CD14-positive monocyte (primary cell): ENCODE results near the gene SYCP2L. TPM values are rescaled to one million over a fixed set of nuclear protein-coding genes. Genes with fewer than 3 reads are reported as not detected.
"Not testable (repeated sequence)": the region's sequence is repeated elsewhere in the genome, so short reads cannot be mapped to it uniquely, and the experiment has no call there.

Experiments
- DNase-seq, 3 donors: peaks; one replicate each; pipeline ENCODE4 v3.0.0-alpha.2; 2011 to 2022
- H2AFZ ChIP-seq: 2 replicates; pipeline ENCODE4 v1.6.0; 2012; ENCODE audit warnings: mild to moderate bottlenecking, low read depth, low read length, inconsistent platforms; ENCODE audit not compliant: insufficient read depth, poor library complexity, severe bottlenecking
- H3K27ac ChIP-seq, 2 donors: 1 replicate in 1 of 2; 2 replicates in 1 of 2; pipeline ENCODE4 v1.5.1; 2012 to 2013; ENCODE audit warnings: low read length in 2 of 2, control low read depth in 1 of 2, inconsistent platforms in 1 of 2, low read depth in 1 of 2, mild to moderate bottlenecking in 1 of 2
- H3K27me3 ChIP-seq, 2 donors: one replicate each; pipeline versions ENCODE4 v1.6.0 to v1.6.1; 2011 to 2013; ENCODE audit warnings: low read length in 2 of 2; ENCODE audit not compliant: control insufficient read depth in 2 of 2, insufficient read depth in 2 of 2
- H3K36me3 ChIP-seq, 2 donors: replicated peaks in 1 of 2; 1 replicate in 1 of 2; 2 replicates in 1 of 2; pipeline versions ENCODE4 v1.5.1 to v1.6.1; 2012 to 2013; ENCODE audit warnings: low read length in 2 of 2, control low read depth in 1 of 2, inconsistent platforms in 1 of 2, mild to moderate bottlenecking in 1 of 2; ENCODE audit not compliant: insufficient read depth in 2 of 2, control insufficient read depth in 1 of 2
- H3K4me1 ChIP-seq, 2 donors: 1 replicate in 1 of 2; 2 replicates in 1 of 2; pipeline versions ENCODE4 v1.5.1 to v1.6.1; 2012 to 2013; ENCODE audit warnings: low read length in 2 of 2, control low read depth in 1 of 2, inconsistent platforms in 1 of 2, mild to moderate bottlenecking in 1 of 2, moderate library complexity in 1 of 2; ENCODE audit not compliant: insufficient read depth in 2 of 2, control insufficient read depth in 1 of 2
- H3K4me2 ChIP-seq: replicated peaks from 2 replicates; pipeline ENCODE3; 2012; ENCODE audit warnings: low read length, moderate library complexity, mild to moderate bottlenecking; ENCODE audit not compliant: poor library complexity, severe bottlenecking; ENCODE audit errors: extremely low read depth
- H3K4me3 ChIP-seq, 3 experiments: fragments of 200-600 bp in 1 of 3; sonication (generic) in 1 of 3; replicated peaks in 1 of 3; 1 replicate in 2 of 3; 2 replicates in 1 of 3; pipeline ENCODE4 v1.5.1; 2011 to 2013; ENCODE audit warnings: low read length in 3 of 3, mild to moderate bottlenecking in 3 of 3, control low read depth in 2 of 3, low read depth in 2 of 3, inconsistent platforms in 1 of 3, moderate library complexity in 1 of 3
- H3K79me2 ChIP-seq: 2 replicates; pipeline ENCODE4 v1.6.0; 2012; ENCODE audit warnings: mild to moderate bottlenecking, control low read depth, inconsistent platforms, low read length, moderate library complexity; ENCODE audit not compliant: insufficient read depth
- H3K9ac ChIP-seq: 2 replicates; pipeline ENCODE4 v1.6.0; 2017; ENCODE audit warnings: low read length, mild to moderate bottlenecking; ENCODE audit not compliant: insufficient read depth, poor library complexity, severe bottlenecking
- H3K9me3 ChIP-seq, 2 donors: replicated peaks in 1 of 2; 1 replicate in 1 of 2; 2 replicates in 1 of 2; pipeline versions ENCODE4 v1.5.1 to v1.6.1; 2012 to 2013; ENCODE audit warnings: low read length in 2 of 2, control low read depth in 1 of 2; ENCODE audit not compliant: control insufficient read depth in 1 of 2, insufficient read depth in 1 of 2
- H4K20me1 ChIP-seq: 2 replicates; pipeline ENCODE4 v1.6.0; 2012; ENCODE audit warnings: mild to moderate bottlenecking, low read length, control low read depth, moderate library complexity; ENCODE audit not compliant: insufficient read depth
- H3K27ac Mint-ChIP-seq, 7 donors: one replicate each; pipeline ENCODE4 v1.8.0; 2020; ENCODE audit warnings: mild to moderate bottlenecking in 7 of 7, mixed read lengths in 7 of 7, moderate library complexity in 6 of 7, inconsistent platforms in 2 of 7
- H3K27me3 Mint-ChIP-seq, 3 donors: one replicate each; pipeline ENCODE4 v1.8.0; 2021 to 2022; ENCODE audit warnings: low read depth in 3 of 3, mild to moderate bottlenecking in 3 of 3, mixed read lengths in 3 of 3, moderate library complexity in 3 of 3, inconsistent platforms in 1 of 3
- H3K36me3 Mint-ChIP-seq, 2 donors: one replicate each; pipeline ENCODE4 v1.8.0; 2020; ENCODE audit warnings: mixed read lengths in 2 of 2, inconsistent platforms in 1 of 2, mild to moderate bottlenecking in 1 of 2
- H3K4me1 Mint-ChIP-seq: one replicate; pipeline ENCODE4 v1.8.0; 2020; ENCODE audit warnings: mild to moderate bottlenecking, mixed read lengths
- H3K4me3 Mint-ChIP-seq, 2 donors: one replicate each; pipeline ENCODE4 v1.8.0; 2020; ENCODE audit warnings: mild to moderate bottlenecking in 2 of 2, mixed read lengths in 2 of 2, moderate library complexity in 1 of 2
- H3K9me3 Mint-ChIP-seq, 7 donors: one replicate each; pipeline ENCODE4 v1.8.0; 2020 to 2022; ENCODE audit warnings: mixed read lengths in 7 of 7, mild to moderate bottlenecking in 6 of 7, moderate library complexity in 6 of 7, inconsistent platforms in 2 of 7
- CTCF ChIP-seq: fragments of 200-600 bp; IDR thresholded peaks from one replicate; pipeline ENCODE4 v1.8.0; 2022; ENCODE audit warnings: antibody characterized with exemption, mild to moderate bottlenecking
- WGBS: methylation state at CpG from one replicate; pipeline ENCODE4 v1.1.5; 2013; ENCODE audit warnings: missing lambda C conversion rate; ENCODE audit not compliant: insufficient coverage; 5-methylcytosine and 5-hydroxymethylcytosine counted together
- intact Hi-C, 2 donors: fragments of 100-400 bp; cut with micrococcal nuclease; formaldehyde crosslinking; loops; one replicate each; pipeline versions ENCODE4 v1.15.0 to v1.15.1; 2023
- polyA plus RNA-seq, 3 donors: library from polyadenylated mRNA; depleted of rRNA in 1 of 3; unstranded in 2 of 3; stranded (reverse) in 1 of 3; fragments of 300-500 nt in 2 of 3; fragments of >200 nt in 1 of 3; fragmentation: Illumina TruSeq in 2 of 3; gene quantifications; 1 replicate in 2 of 3; 2 replicates in 1 of 3; pipeline ENCODE4 v1.2.3, GENCODE V29; 2012 to 2021

SYCP2L gene
- polyA plus RNA-seq, 3 donors, result 0.08 TPM; not detected in 2

- no peak overlapping the region for H3K27ac Mint-ChIP-seq
- Histone ChIP-seq H3K4me1 (no peaks in the 10 kb centered on the region), H3K9me3 (no peaks in the 10 kb centered on the region), H3K4me2 (no peak overlapping the region), H3K79me2 (no peaks in the 10 kb centered on the region), H3K27me3 (no peaks in the 10 kb centered on the region), H3K36me3 (no peaks in the 10 kb centered on the region), H3K4me3 (no peak overlapping the region), H4K20me1 (no peaks in the 10 kb centered on the region), H2AFZ (no peak overlapping the region), H3K9ac (no peak overlapping the region), H3K27ac (no peak overlapping the region)
- peaks cover 3 to 20% (median 6%) of the 10 kb centered on the region in 3 donors for H3K27me3 Mint-ChIP-seq
- H3K4me3 Mint-ChIP-seq, result no peak overlapping the region
- H3K36me3 Mint-ChIP-seq, result no peaks in the 10 kb centered on the region
- intact Hi-C loops, result loop anchor here in 1 of 2 donors (10.0 kb wide), 1 partner anchor 1197 kb away; no protein-coding TSS in a partner anchor
- DNase-seq, result no peak
- no peak for TF ChIP-seq CTCF
- H3K9me3 Mint-ChIP-seq, result peaks cover 0 to 4% (median 3%) of the 10 kb centered on the region in 7 donors
- WGBS, result no CpG with 5 or more reads among the region's 1 CpG
- H3K4me1 Mint-ChIP-seq, result no peaks in the 10 kb centered on the region
These were observed 21.4 kb downstream of the SYCP2L start for GRCh38 chr6:10908228-10908627.

GRCh38 chr6:10919520-10919919 is 32.7 kb downstream of the SYCP2L start:
- intact Hi-C loops, H3K4me2 ChIP-seq: not testable (repeated sequence)
- peaks cover 0 to 13% (median 6%) of the 10 kb centered on the region in 3 donors for H3K27me3 Mint-ChIP-seq

More at GRCh38 chr6:10919520-10919919, 32.7 kb downstream of the SYCP2L start:
- not testable (repeated sequence) for H3K4me1 ChIP-seq, H3K36me3 Mint-ChIP-seq, H3K27ac ChIP-seq, H3K79me2 ChIP-seq, DNase-seq, H3K27me3 ChIP-seq, H4K20me1 ChIP-seq, H3K4me1 Mint-ChIP-seq, H3K9ac ChIP-seq, H3K36me3 ChIP-seq, H3K4me3 ChIP-seq, H3K4me3 Mint-ChIP-seq, H2AFZ ChIP-seq, H3K9me3 ChIP-seq
- peaks cover 3 to 29% (median 15%) of the 10 kb centered on the region in 7 donors for H3K9me3 Mint-ChIP-seq
- peak overlapping the region in 1 of 7 donors; percentile 30 for H3K27ac Mint-ChIP-seq
- WGBS, result 100% methylated on average over 2 of the region's 3 CpGs
